Mesendoderm (in vitro differentiated cells): ENCODE results near the gene MYOCD.

Experiments used
- DNase-seq: peaks from one replicate; pipeline ENCODE4 v3.0.0; 2013
- H2AK5ac ChIP-seq: 2 replicates; pipeline ENCODE4 v1.6.1; 2013; ENCODE audit warnings: low read length, inconsistent platforms
- H2BK120ac ChIP-seq: 2 replicates; pipeline ENCODE4 v1.6.1; 2013; ENCODE audit warnings: low read depth, mild to moderate bottlenecking, low read length, moderate library complexity, mixed read lengths
- H2BK15ac ChIP-seq: replicated peaks from 2 replicates; pipeline ENCODE4 v1.6.1; 2013; ENCODE audit warnings: low read depth, mild to moderate bottlenecking, moderate library complexity
- H2BK5ac ChIP-seq: 2 replicates; pipeline ENCODE4 v1.6.1; 2013; ENCODE audit warnings: low read length, inconsistent platforms
- H3K18ac ChIP-seq: 2 replicates; pipeline ENCODE4 v1.6.1; 2013; ENCODE audit warnings: mild to moderate bottlenecking, low read length, mixed read lengths
- H3K23ac ChIP-seq: one replicate; pipeline ENCODE4 v1.6.1; 2013; ENCODE audit warnings: low read length
- H3K27ac ChIP-seq: 2 replicates; pipeline ENCODE4 v1.5.1; 2013; ENCODE audit warnings: low read depth, mild to moderate bottlenecking, inconsistent platforms, low read length, moderate library complexity
- H3K27me3 ChIP-seq: 2 replicates; pipeline ENCODE4 v1.6.1; 2013; ENCODE audit warnings: low read length, control low read depth, mild to moderate bottlenecking, inconsistent platforms; ENCODE audit not compliant: insufficient read depth, poor library complexity
- H3K36me3 ChIP-seq: 2 replicates; pipeline ENCODE4 v1.6.1; 2013; ENCODE audit warnings: low read length, inconsistent platforms; ENCODE audit not compliant: control insufficient read depth, insufficient read depth
- H3K4ac ChIP-seq: one replicate; pipeline ENCODE4 v1.6.1; 2013; ENCODE audit warnings: low read depth, mild to moderate bottlenecking, low read length, moderate library complexity
- H3K4me1 ChIP-seq: 2 replicates; pipeline ENCODE4 v1.6.1; 2013; ENCODE audit warnings: low read depth, low read length, inconsistent platforms; ENCODE audit not compliant: control insufficient read depth
- H3K4me2 ChIP-seq: 2 replicates; pipeline ENCODE4 v1.6.1; 2013; ENCODE audit warnings: low read length
- H3K4me3 ChIP-seq: 2 replicates; pipeline ENCODE4 v1.5.1; 2013; ENCODE audit warnings: mild to moderate bottlenecking, low read length
- H3K56ac ChIP-seq: one replicate; pipeline ENCODE4 v1.6.1; 2013; ENCODE audit warnings: low read length
- H3K79me1 ChIP-seq: 2 replicates; pipeline ENCODE4 v1.6.1; 2013; ENCODE audit warnings: low read length, inconsistent platforms
- H3K79me2 ChIP-seq: 2 replicates; pipeline ENCODE4 v1.6.1; 2013; ENCODE audit warnings: mild to moderate bottlenecking, low read length; ENCODE audit not compliant: control insufficient read depth, insufficient read depth
- H3K9ac ChIP-seq: 2 replicates; pipeline ENCODE4 v1.6.1; 2013; ENCODE audit warnings: low read length, inconsistent platforms
- H4K5ac ChIP-seq: one replicate; pipeline ENCODE4 v1.6.1; 2013; ENCODE audit warnings: low read length
- H4K8ac ChIP-seq: one replicate; pipeline ENCODE4 v1.6.1; 2013; ENCODE audit warnings: low read depth, mild to moderate bottlenecking, control low read depth, low read length, moderate library complexity
- WGBS: extraction: QIAGEN DNeasy Blood & Tissue Kit; methylation state at CpG from one replicate; pipeline ENCODE4 v1.1.7; 2013; ENCODE audit warnings: low lambda C conversion rate, missing lambda C conversion rate; ENCODE audit not compliant: insufficient coverage; ENCODE audit errors: extremely low coverage; 5-methylcytosine and 5-hydroxymethylcytosine counted together

MYOCD gene

GRCh38 chr17:12727881-12728280, 62.2 kb downstream of the MYOCD start:
- Histone ChIP-seq H3K9ac (no peak overlapping the region), H2AK5ac (no peak overlapping the region), H3K79me1 (no peaks in the 10 kb centered on the region), H2BK120ac (no peak overlapping the region), H3K27me3 (no peaks in the 10 kb centered on the region), H2BK5ac (no peak overlapping the region), H2BK15ac (no peak overlapping the region), H3K18ac (no peak overlapping the region), H3K36me3 (no peaks in the 10 kb centered on the region), H3K4ac (no peak overlapping the region), H3K23ac (no peak overlapping the region), H4K8ac (no peak overlapping the region), H4K5ac (no peak overlapping the region), H3K79me2 (no peaks in the 10 kb centered on the region), H3K4me1 (peaks cover 15% of the 10 kb centered on the region), H3K27ac (no peak overlapping the region), H3K4me3 (no peak overlapping the region), H3K4me2 (no peak overlapping the region), H3K56ac (no peak overlapping the region)
- no CpG with 5 or more reads among the region's 7 CpGs for WGBS
- no peak for DNase-seq

GRCh38 chr17:12729086-12729485, 63.4 kb downstream of the MYOCD start:
- H2BK5ac ChIP-seq: no peak overlapping the region
- no peak overlapping the region for H4K8ac ChIP-seq
- no peak overlapping the region for H3K4ac ChIP-seq
- no peak overlapping the region for H3K4me2 ChIP-seq
- no peak overlapping the region for H3K23ac ChIP-seq
- no peak overlapping the region for H2AK5ac ChIP-seq
- H3K27ac ChIP-seq: no peak overlapping the region
- no peaks in the 10 kb centered on the region for H3K79me1 ChIP-seq
- no peak overlapping the region for H3K9ac ChIP-seq
- H2BK120ac ChIP-seq: no peak overlapping the region
- no peak overlapping the region for H3K56ac ChIP-seq
- H4K5ac ChIP-seq: no peak overlapping the region
- H3K27me3 ChIP-seq: no peaks in the 10 kb centered on the region
- DNase-seq: no peak
- no peak overlapping the region for H3K18ac ChIP-seq
- peaks cover 15% of the 10 kb centered on the region for H3K4me1 ChIP-seq
- no peaks in the 10 kb centered on the region for H3K36me3 ChIP-seq
- H3K4me3 ChIP-seq: no peak overlapping the region
- H2BK15ac ChIP-seq: no peak overlapping the region
- WGBS: no CpG with 5 or more reads among the region's 5 CpGs
- H3K79me2 ChIP-seq: no peaks in the 10 kb centered on the region

- H3K4me3 ChIP-seq: no peak overlapping the region
- H3K79me2 ChIP-seq: no peaks in the 10 kb centered on the region
- no peak overlapping the region for H3K4me2 ChIP-seq
- H3K27me3 ChIP-seq: no peaks in the 10 kb centered on the region
- H3K56ac ChIP-seq: peak overlapping the region; percentile 44
- H4K8ac ChIP-seq: no peak overlapping the region
- DNase-seq: no peak
- H3K9ac ChIP-seq: no peak overlapping the region
- H3K4ac ChIP-seq: no peak overlapping the region
- peak overlapping the region; percentile 10 for H2BK5ac ChIP-seq
- H4K5ac ChIP-seq: no peak overlapping the region
- H2AK5ac ChIP-seq: no peak overlapping the region
- WGBS: no CpG with 5 or more reads among the region's 5 CpGs
- no peak overlapping the region for H2BK120ac ChIP-seq
- H3K23ac ChIP-seq: no peak overlapping the region
- H3K4me1 ChIP-seq: peaks cover 15% of the 10 kb centered on the region
- no peaks in the 10 kb centered on the region for H3K36me3 ChIP-seq
- H3K18ac ChIP-seq: peak overlapping the region; percentile 64
- peak overlapping the region; percentile 67 for H3K27ac ChIP-seq
- no peak overlapping the region for H2BK15ac ChIP-seq
- H3K79me1 ChIP-seq: no peaks in the 10 kb centered on the region
Measured at GRCh38 chr17:12730421-12730820, 64.7 kb downstream of the MYOCD start.

- Histone ChIP-seq H2BK120ac (no peak overlapping the region), H2AK5ac (no peak overlapping the region), H4K8ac (no peak overlapping the region), H4K5ac (no peak overlapping the region), H3K9ac (no peak overlapping the region), H3K23ac (no peak overlapping the region), H3K27me3 (no peaks in the 10 kb centered on the region), H3K18ac (peak overlapping the region; percentile 64), H3K56ac (peak overlapping the region; percentile 22), H3K4ac (no peak overlapping the region), H3K4me1 (peaks cover 15% of the 10 kb centered on the region), H3K4me3 (no peak overlapping the region), H2BK15ac (no peak overlapping the region), H3K79me1 (no peaks in the 10 kb centered on the region), H3K27ac (peak overlapping the region; percentile 67), H3K79me2 (no peaks in the 10 kb centered on the region), H3K36me3 (no peaks in the 10 kb centered on the region), H3K4me2 (no peak overlapping the region), H2BK5ac (peak overlapping the region; percentile 6)
- WGBS: no CpG with 5 or more reads among the region's 10 CpGs
- peak; percentile 99 for DNase-seq
Measured at GRCh38 chr17:12730931-12731521, 65.3 kb downstream of the MYOCD start.

GRCh38 chr17:12731839-12732238, 66.1 kb downstream of the MYOCD start:
- H2BK120ac ChIP-seq: no peak overlapping the region
- no peak overlapping the region for H2AK5ac ChIP-seq
- no peaks in the 10 kb centered on the region for H3K27me3 ChIP-seq
- H2BK15ac ChIP-seq: no peak overlapping the region
- H2BK5ac ChIP-seq: peak overlapping the region; percentile 40
- H4K5ac ChIP-seq: no peak overlapping the region
- peaks cover 15% of the 10 kb centered on the region for H3K4me1 ChIP-seq
- H3K79me2 ChIP-seq: no peaks in the 10 kb centered on the region
- no peak overlapping the region for H3K4me3 ChIP-seq
- no peak overlapping the region for H3K4me2 ChIP-seq
- H3K36me3 ChIP-seq: no peaks in the 10 kb centered on the region
- peak overlapping the region; percentile 42 for H3K18ac ChIP-seq
- no peak overlapping the region for H3K23ac ChIP-seq
- H3K9ac ChIP-seq: no peak overlapping the region
- H3K79me1 ChIP-seq: no peaks in the 10 kb centered on the region
- peak overlapping the region; percentile 72 for H3K4ac ChIP-seq
- peak overlapping the region; percentile 75 for H3K56ac ChIP-seq
- no peak for DNase-seq
- H3K27ac ChIP-seq: peak overlapping the region; percentile 22
- H4K8ac ChIP-seq: no peak overlapping the region
- no CpG with 5 or more reads among the region's 8 CpGs for WGBS

- Histone ChIP-seq H3K4ac (no peak overlapping the region), H3K56ac (peak overlapping the region; percentile 75), H3K18ac (peak overlapping the region; percentile 42), H4K5ac (no peak overlapping the region), H2BK15ac (no peak overlapping the region), H3K36me3 (no peaks in the 10 kb centered on the region), H3K79me1 (no peaks in the 10 kb centered on the region), H3K27me3 (no peaks in the 10 kb centered on the region), H2AK5ac (peak overlapping the region; percentile 32), H4K8ac (no peak overlapping the region), H2BK5ac (peak overlapping the region; percentile 40), H2BK120ac (no peak overlapping the region), H3K23ac (no peak overlapping the region), H3K9ac (no peak overlapping the region), H3K27ac (peak overlapping the region; percentile 22), H3K79me2 (no peaks in the 10 kb centered on the region), H3K4me2 (no peak overlapping the region), H3K4me3 (no peak overlapping the region), H3K4me1 (peaks cover 15% of the 10 kb centered on the region)
- no CpG with 5 or more reads among the region's 8 CpGs for WGBS
- peak; percentile 71 for DNase-seq
Measured at GRCh38 chr17:12732366-12732765, 66.7 kb downstream of the MYOCD start.
